HepG2 (cell line): ENCODE data around the gene BZW1. TPM values are rescaled to one million over a fixed set of nuclear protein-coding genes. Genes with fewer than 3 reads are reported as not detected.
A peak's percentile ranks its signal among the peaks of the same experiment; 100 is the strongest.

Experiments
- ATAC-seq: fragments of 200-7000 bp; cut with Tn5 transposase; 3 replicates; pipeline ENCODE4 v1.9.1; 2020; ENCODE audit warnings: mild to moderate bottlenecking, moderate library complexity
- BruUV-seq: library from RNA; stranded (reverse); fragments of 400-500 nt; replicated peaks from 2 replicates; lab custom pipeline; 2021; lab: Mats Ljungman, UMichigan
- CTCF ChIA-PET: fragments of 300-600 bp; formaldehyde crosslinking; extraction: SDS; loops from one replicate; lab custom pipeline; 2021; ENCODE audit warnings: low total read pairs, inconsistent platforms, low intra/inter-chr PET ratio; lab: Yijun Ruan, JAX
- POLR2A ChIA-PET: fragments of 350-600 bp; sonication (Branson Sonifier 250); formaldehyde crosslinking; loops from one replicate; lab custom pipeline; 2020; ENCODE audit warnings: antibody characterized with exemption, inconsistent platforms; lab: Yijun Ruan, JAX
- DNase-seq: peaks from one replicate; pipeline ENCODE4 v3.0.0-alpha.2; 2015; ENCODE audit warnings: low spot score
- FAIRE-seq: peaks from 3 replicates; lab custom pipeline; 2011; peaks lifted over from hg19 to GRCh38; lab: Jason Lieb, UNC
- H2AFZ ChIP-seq: one replicate; pipeline ENCODE4 v1.6.1; 2011; ENCODE audit warnings: low read length, inconsistent platforms
- H3K27ac ChIP-seq: fragments of 300-600 bp; 3 replicates; pipeline ENCODE4 v1.8.0; 2011; ENCODE audit warnings: mixed run types, mild to moderate bottlenecking, mixed read lengths, low read length, inconsistent platforms; ENCODE audit not compliant: insufficient read depth; ENCODE audit errors: extremely low read length
- H3K27me3 ChIP-seq, 2 experiments: fragments of 200-600 bp in 1 of 2; 2 replicates in 1 of 2; 3 replicates in 1 of 2; pipeline versions ENCODE4 v1.6.0 to v1.8.0; 2011; ENCODE audit warnings: low read length in 2 of 2, mild to moderate bottlenecking in 2 of 2, moderate library complexity in 2 of 2, inconsistent platforms in 1 of 2; ENCODE audit not compliant: insufficient read depth in 2 of 2, control insufficient read depth in 1 of 2
- H3K36me3 ChIP-seq, 2 experiments: fragments of 200-600 bp in 1 of 2; replicated peaks in 1 of 2; 2 replicates in 1 of 2; 3 replicates in 1 of 2; pipeline versions ENCODE4 v1.5.1 to v1.8.0; 2011; ENCODE audit warnings: low read length in 2 of 2, inconsistent platforms in 1 of 2; ENCODE audit not compliant: insufficient read depth in 2 of 2, control insufficient read depth in 1 of 2
- H3K4me1 ChIP-seq: 2 replicates; pipeline ENCODE4 v1.5.1; 2012; ENCODE audit warnings: low read length, inconsistent platforms; ENCODE audit not compliant: insufficient read depth
- H3K4me2 ChIP-seq: 2 replicates; pipeline ENCODE4 v1.6.0; 2011; ENCODE audit warnings: low read depth, low read length, inconsistent platforms
- H3K4me3 ChIP-seq, 3 experiments: fragments of 200-600 bp in 1 of 3; sonication (generic), shearing (Covaris generic) in 1 of 3; replicated peaks in 1 of 3; 2 replicates each; pipeline ENCODE4 v1.5.1; 2011 to 2016; ENCODE audit warnings: low read length in 3 of 3, inconsistent platforms in 2 of 3, low read depth in 2 of 3, mild to moderate bottlenecking in 2 of 3, control low read depth in 1 of 3, mixed read lengths in 1 of 3; ENCODE audit not compliant: insufficient read depth in 1 of 3
- H3K79me2 ChIP-seq: one replicate; pipeline ENCODE4 v1.6.1; 2011; ENCODE audit warnings: low read length, inconsistent platforms; ENCODE audit not compliant: insufficient read depth
- H3K9ac ChIP-seq: 2 replicates; pipeline ENCODE4 v1.6.0; 2011; ENCODE audit warnings: mild to moderate bottlenecking, low read depth, low read length, inconsistent platforms; ENCODE audit not compliant: insufficient read depth
- H3K9me3 ChIP-seq: 2 replicates; pipeline ENCODE4 v1.5.1; 2012; ENCODE audit warnings: mild to moderate bottlenecking, low read length
- H4K20me1 ChIP-seq: 2 replicates; pipeline ENCODE4 v1.6.0; 2011; ENCODE audit warnings: inconsistent platforms, mild to moderate bottlenecking, low read length, moderate library complexity; ENCODE audit not compliant: insufficient read depth
- ATF4 ChIP-seq, 2 experiments: fragments of 450-650 bp in 1 of 2; sonication (generic) in 1 of 2; formaldehyde crosslinking; IDR thresholded peaks; 2 replicates each; pipeline versions ENCODE4 v1.5.0 to v1.8.0; 2020 to 2022; ENCODE audit warnings: mild to moderate bottlenecking in 1 of 2, missing genetic modification reagents in 1 of 2
- ATF7 ChIP-seq, 2 experiments: fragments of 450-650 bp in 1 of 2; sonication (generic) in 1 of 2; formaldehyde crosslinking in 1 of 2; IDR thresholded peaks; 2 replicates each; pipeline versions ENCODE4 v1.4.0 to v1.6.1; 2016 to 2020; ENCODE audit warnings: antibody characterized with exemption in 1 of 2, mild to moderate bottlenecking in 1 of 2, missing genetic modification reagents in 1 of 2
- CEBPB ChIP-seq: IDR thresholded peaks from 2 replicates; pipeline ENCODE4 v1.6.1; 2011; ENCODE audit warnings: low read depth, low read length, improper control_type of control experiment, borderline replicate concordance
- FOSL2 ChIP-seq: sonication (generic); formaldehyde crosslinking; IDR thresholded peaks from 2 replicates; pipeline ENCODE4 v1.4.0; 2020; ENCODE audit warnings: missing genetic modification reagents
- POLR2A ChIP-seq, 2 experiments: IDR thresholded peaks; 2 replicates each; pipeline ENCODE4 v1.6.1; 2011; ENCODE audit warnings: low read depth in 2 of 2, low read length in 2 of 2, mild to moderate bottlenecking in 1 of 2, moderate library complexity in 1 of 2; ENCODE audit not compliant: insufficient read depth in 1 of 2
- RBM39 ChIP-seq: fragments of 200-400 bp; formaldehyde crosslinking; IDR thresholded peaks from one replicate; pipeline ENCODE4 v1.6.1; 2018; ENCODE audit warnings: antibody characterized with exemption, mild to moderate bottlenecking, low read depth, low read length; ENCODE audit not compliant: poor library complexity, severe bottlenecking
- TSC22D2 ChIP-seq: sonication (generic); formaldehyde crosslinking; IDR thresholded peaks from 2 replicates; pipeline ENCODE4 v1.5.1; 2020; ENCODE audit warnings: missing genetic modification reagents, mild to moderate bottlenecking, borderline replicate concordance
- ZFAT ChIP-seq: sonication (generic); formaldehyde crosslinking; conservative IDR thresholded peaks from 2 replicates; pipeline ENCODE4 v1.8.1; 2023; ENCODE audit warnings: missing genetic modification reagents, inconsistent platforms
- ZNF333 ChIP-seq: sonication (generic); formaldehyde crosslinking; IDR thresholded peaks from 2 replicates; pipeline ENCODE4 v1.4.0; 2020; ENCODE audit warnings: mild to moderate bottlenecking, missing genetic modification reagents, borderline replicate concordance
- WGBS: methylation state at CpG from one replicate; pipeline ENCODE4 v1.1.6; 2017; ENCODE audit warnings: low lambda C conversion rate; 5-methylcytosine and 5-hydroxymethylcytosine counted together
- in situ Hi-C: cut with HindIII; loops from 2 replicates; pipeline ENCODE4 v1.10.0; 2017; ENCODE audit warnings: low pct_unique_long_range_greater_than_20kb; ENCODE audit not compliant: extremely low pct_ligation_motif_present
- intact Hi-C: fragments of 100-400 bp; cut with micrococcal nuclease; formaldehyde crosslinking; loops from one replicate; pipeline ENCODE4 v1.10.0; 2022; ENCODE audit not compliant: unreplicated experiment
- polyA plus RNA-seq, 8 experiments: library from polyadenylated mRNA; depleted of rRNA in 3 of 8; stranded (reverse) in 7 of 8; unstranded in 1 of 8; fragments of >200 nt; fragmentation: Illumina TruSeq in 4 of 8; extraction: Trizol in 4 of 8; gene quantifications; 2 replicates each; pipeline versions ENCODE4 v1.2.1 to v1.2.3, GENCODE V29; 2011 to 2016; ENCODE audit warnings: low read depth in 4 of 8, missing spikeins in 1 of 8, mixed read lengths in 1 of 8; ENCODE audit not compliant: insufficient read depth in 1 of 8
- total RNA-seq, 5 experiments: library from RNA; depleted of rRNA; stranded (reverse); fragments of >200 nt; fragmentation: Illumina TruSeq; extraction: Trizol; gene quantifications; 2 replicates each; pipeline ENCODE4 v1.2.3, GENCODE V29; 2016; ENCODE audit warnings: low read depth in 1 of 5

The BZW1 gene
- total and polyA plus RNA-seq, 2 of the 13 experiments (the other 11 are each of a cell fraction or from before 2014, with no cell fraction given) = 106 to 384 TPM

DNA sequence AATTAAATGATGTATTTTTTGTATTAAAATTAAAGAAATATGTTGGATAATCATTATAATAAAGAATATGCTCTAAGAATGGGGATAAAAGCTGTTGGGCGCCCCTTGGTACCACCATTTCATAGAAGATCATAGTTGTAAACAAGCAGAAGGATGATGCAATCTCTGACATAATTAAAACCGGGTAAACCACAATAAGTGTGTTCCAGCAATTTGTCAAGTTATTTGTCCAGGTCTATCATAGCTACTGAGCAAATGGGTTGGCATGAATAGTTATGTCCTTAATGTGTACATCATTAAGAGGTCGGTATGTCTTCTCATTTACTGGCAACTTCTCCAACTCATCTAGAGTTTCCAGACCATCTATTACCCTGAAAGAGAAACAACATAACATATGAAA, 59.4 kb downstream of the BZW1 start:
- ATAC-seq (no peak), DNase-seq (no peak), FAIRE-seq (no peak)
- CTCF ChIA-PET = no interaction called here
- H3K4me1 ChIP-seq = peaks cover 13% of the 10 kb centered on the region
- H3K9ac ChIP-seq = no peak overlapping the region
- no peak overlapping the region for H3K4me3 ChIP-seq
- no peak overlapping the region for H3K27ac ChIP-seq
- no peak overlapping the region for H3K4me2 ChIP-seq
- intact Hi-C loops (no loop called here), in situ Hi-C loops (no loop called here)
- H4K20me1 ChIP-seq = no peaks in the 10 kb centered on the region
- TF ChIP-seq RBM39 = no peak
- no peak for TF ChIP-seq TSC22D2
- TF ChIP-seq ATF4 (CRISPR knock-in tag; IDR thresholded peaks at IDR 0.05) = peak in 1 of 2 experiments; percentile 31; a peak in 1 of 4 replicates
- peak; percentile 42; the same call in 1 of the 2 replicates for TF ChIP-seq ATF7 (IDR thresholded peaks at IDR 0.05)
- no peak for TF ChIP-seq ATF7 (CRISPR knock-in tag; IDR thresholded peaks at IDR 0.05)
- TF ChIP-seq ZNF333 (CRISPR knock-in tag) = no peak
- no peak for TF ChIP-seq POLR2A (IDR thresholded peaks at IDR 0.05; ENCODE audit: insufficient read depth in 1 of 2, low read depth in 2 of 2, low read length in 2 of 2)
- TF ChIP-seq CEBPB = peak; percentile 64; the same call in 1 of the 2 replicates
- no peaks in the 10 kb centered on the region for H3K9me3 ChIP-seq
- no peaks in the 10 kb centered on the region for H3K79me2 ChIP-seq
- WGBS = 91% methylated on average over 3 of the region's 3 CpGs
- BruUV-seq = no TSS peak
- H3K36me3 ChIP-seq = peaks cover 13 to 38% of the 10 kb centered on the region in 2 experiments
- POLR2A ChIA-PET = no interaction called here
- H2AFZ ChIP-seq = no peak overlapping the region
- no peaks in the 10 kb centered on the region; a peak in 1 of 5 replicates for H3K27me3 ChIP-seq

GRCh38 chr2:200873560-200873959, 61.9 kb downstream of the BZW1 start:
- CTCF ChIA-PET = no interaction called here
- no peaks in the 10 kb centered on the region; a peak in 1 of 5 replicates for H3K27me3 ChIP-seq
- H3K4me2 ChIP-seq = no peak overlapping the region
- no peak for ATAC-seq
- no peak for DNase-seq
- no peak overlapping the region for H3K4me3 ChIP-seq
- POLR2A ChIA-PET = interaction anchor here (1.6 kb wide), 1 partner anchor 9 kb away, joined by 6 read pairs; the partner anchor contains the start of gene CLK1
- intact Hi-C loops (no loop called here), in situ Hi-C loops (no loop called here)
- BruUV-seq = no TSS peak
- no peaks in the 10 kb centered on the region for H3K79me2 ChIP-seq
- no peak overlapping the region for H3K27ac ChIP-seq
- H3K4me1 ChIP-seq = peaks cover 11% of the 10 kb centered on the region
- H3K9ac ChIP-seq = no peak overlapping the region
- TF ChIP-seq FOSL2 (CRISPR knock-in tag) (peak; percentile 34; the same call in 1 of the 2 replicates), ZFAT (CRISPR knock-in tag) (no peak)
- FAIRE-seq = no peak
- peaks cover 16 to 47% of the 10 kb centered on the region in 2 experiments for H3K36me3 ChIP-seq
- no peaks in the 10 kb centered on the region for H4K20me1 ChIP-seq
- 94% methylated on average over 6 of the region's 6 CpGs for WGBS
- H3K9me3 ChIP-seq = no peaks in the 10 kb centered on the region
- no peak overlapping the region for H2AFZ ChIP-seq
